Vagina (tissue), 2 donors: Measurements from ENCODE around the gene TOB2.

Experiments used
- POLR2A ChIP-seq, 2 donors: fragments of 450-650 bp; IDR thresholded peaks; one replicate each; pipeline ENCODE4 v1.6.1; 2017; ENCODE audit warnings: antibody characterized with exemption in 2 of 2, mild to moderate bottlenecking in 2 of 2, moderate library complexity in 2 of 2
- POLR2AphosphoS5 ChIP-seq, 2 donors: sonication (generic); formaldehyde crosslinking; IDR thresholded peaks; one replicate each; pipeline ENCODE4 v1.9.0; 2017; ENCODE audit warnings: antibody characterized with exemption in 2 of 2, mild to moderate bottlenecking in 2 of 2, low read depth in 1 of 2; ENCODE audit not compliant: insufficient read depth in 1 of 2

DNA sequence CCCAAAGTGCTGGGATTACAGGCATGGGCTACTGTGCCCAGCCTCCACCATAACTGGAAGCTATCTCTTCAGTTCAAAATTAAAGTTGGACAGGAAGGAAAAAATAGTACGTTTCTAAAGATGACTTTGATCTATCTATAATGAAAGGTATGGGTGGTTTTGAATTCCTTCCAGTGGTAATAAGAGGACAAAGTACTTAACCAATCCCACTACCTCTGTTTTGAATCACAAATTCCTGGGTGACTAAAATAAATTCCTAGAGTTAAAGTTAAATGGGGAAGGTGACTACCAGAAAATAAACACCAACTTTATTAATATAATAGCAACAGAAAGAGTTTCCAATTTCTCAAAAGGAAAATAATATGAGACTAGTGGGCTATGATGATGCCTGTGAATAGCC is 12.8 kb upstream of the TOB2 start:
- no peak for TF ChIP-seq POLR2AphosphoS5 (IDR thresholded peaks at IDR 0.05; ENCODE audit: insufficient read depth in 1 of 2, low read depth in 1 of 2)
- no peak for TF ChIP-seq POLR2A (IDR thresholded peaks at IDR 0.05)
